NCI-H146 (cell line): Measurements from ENCODE around the gene HNRNPUL1.
"Not testable (repeated sequence)": the region's sequence is repeated elsewhere in the genome, so short reads cannot be mapped to it uniquely, and the experiment has no call there.

Source experiments
- DNase-seq: peaks from one replicate; lab custom pipeline; 2025; lab: John Stamatoyannopoulos, UW

HNRNPUL1 gene

DNA sequence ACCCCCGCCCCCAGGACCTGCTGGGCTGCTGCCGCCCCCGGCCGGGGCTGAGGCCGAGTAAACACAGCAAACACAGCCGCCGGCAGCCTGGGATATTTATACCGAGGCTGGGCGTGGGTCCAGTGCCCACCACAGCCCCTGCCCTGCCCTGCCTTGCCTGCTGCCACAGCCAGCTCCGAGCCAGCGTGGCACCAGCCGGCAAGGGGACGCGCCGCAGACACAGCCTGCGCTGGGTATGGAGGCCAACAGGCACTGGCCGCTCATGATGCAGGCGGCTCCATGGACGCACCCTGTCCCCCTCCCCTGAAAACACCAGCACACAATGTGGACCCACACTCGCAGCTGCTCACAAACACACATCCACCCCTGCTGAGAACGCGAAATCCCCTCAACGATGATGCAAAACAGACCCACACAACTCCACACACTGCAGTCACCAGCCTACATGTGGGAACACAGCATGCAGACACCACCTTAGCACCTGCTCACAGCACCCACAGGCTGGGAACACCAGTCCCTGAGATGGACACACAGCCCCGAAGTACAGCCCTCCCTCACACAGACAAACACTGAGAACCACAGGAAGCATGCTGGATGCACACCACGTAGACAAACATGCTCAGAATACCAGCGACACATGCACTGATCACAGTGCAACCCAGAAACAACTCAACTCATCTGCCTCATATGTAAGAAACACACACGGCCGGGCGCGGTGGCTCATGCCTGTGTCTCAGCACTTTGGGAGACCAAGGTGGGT, 62.0 kb downstream of the HNRNPUL1 start:
- DNase-seq = peak; percentile 71

DNA sequence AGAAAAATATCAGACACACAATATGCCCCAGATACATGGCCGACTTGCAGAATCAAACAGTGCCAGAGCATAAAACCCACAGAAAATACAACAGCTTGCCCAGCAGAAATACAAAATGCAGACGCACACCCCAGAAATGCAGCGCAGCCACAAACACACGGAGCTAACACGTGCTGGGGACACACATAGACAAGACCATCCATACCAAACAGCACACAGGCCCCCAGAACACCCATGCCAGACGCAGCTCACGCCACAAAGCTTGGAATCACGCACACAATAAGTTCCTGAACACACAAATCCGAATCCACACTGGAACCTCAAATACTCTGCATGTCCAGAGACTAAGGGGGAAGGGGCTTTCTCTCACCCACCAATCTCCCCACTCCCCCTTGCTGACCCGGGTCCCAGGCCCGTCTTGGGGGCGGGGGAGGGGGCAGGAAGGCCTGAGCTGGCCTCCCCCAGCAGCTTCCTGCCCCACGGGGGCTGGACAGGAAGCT, 63.0 kb downstream of the HNRNPUL1 start:
- DNase-seq = no peak

DNA sequence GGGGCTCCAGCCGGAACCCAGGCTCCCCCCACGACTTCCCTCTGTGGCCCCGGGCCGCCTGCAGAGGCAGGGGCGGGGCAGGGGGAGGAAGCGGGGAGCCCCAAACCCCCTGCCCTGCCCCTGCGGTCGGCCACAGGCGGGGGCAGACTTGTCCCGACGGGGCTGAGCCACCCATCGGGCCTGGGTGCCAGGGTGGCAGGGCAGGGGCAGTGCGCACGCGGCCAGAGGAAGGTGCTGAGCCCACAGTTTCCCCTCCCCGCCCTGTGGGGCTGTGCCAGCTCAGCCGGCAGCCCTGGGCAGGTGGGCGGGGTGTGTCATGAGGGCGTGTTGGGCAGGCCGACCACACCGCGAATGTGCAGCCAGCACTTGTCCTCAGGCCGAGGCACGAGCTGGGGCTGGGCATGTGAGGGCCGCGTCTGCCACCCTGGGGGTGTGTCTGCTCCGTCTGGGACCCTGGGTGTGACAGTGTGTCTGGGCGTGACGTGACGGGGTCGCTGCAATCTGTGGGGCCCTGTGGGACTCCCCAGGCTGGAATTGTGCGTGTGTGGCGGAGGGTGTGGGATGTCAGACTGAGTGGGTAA, 63.5 kb downstream of the HNRNPUL1 start:
- DNase-seq = peak; percentile 34

DNA sequence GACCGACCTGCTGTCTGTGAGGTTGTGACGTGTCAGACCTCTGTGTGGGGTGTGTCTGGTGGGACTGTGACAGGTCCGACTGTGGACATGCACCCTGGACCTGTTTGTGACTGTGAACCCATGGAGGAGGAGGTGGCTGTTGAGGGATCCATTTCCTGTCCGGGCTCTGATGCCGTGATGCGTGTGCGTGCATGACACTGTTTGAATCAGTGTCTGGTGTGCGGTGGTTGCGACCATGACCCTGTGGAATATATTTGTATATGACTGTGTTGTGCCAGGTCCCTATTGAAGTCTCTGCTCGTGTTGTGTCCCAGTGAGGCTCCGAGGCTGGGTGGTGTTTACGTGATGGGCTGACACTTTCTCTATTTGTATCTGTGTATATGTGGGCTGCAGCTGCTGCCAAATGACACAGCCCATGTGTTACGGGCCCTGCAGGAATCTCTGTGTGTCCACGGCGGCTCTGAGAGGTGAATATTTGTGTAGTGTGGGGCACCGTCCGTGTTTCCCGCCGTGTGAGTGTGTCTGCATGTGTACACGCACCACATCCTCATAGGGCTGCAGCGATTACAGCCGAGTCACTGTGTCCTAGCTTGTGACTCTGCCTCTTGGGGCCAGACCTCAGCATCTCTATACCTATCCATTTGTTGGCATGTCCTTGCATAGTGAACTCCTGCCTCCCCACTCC, 64.1 kb downstream of the HNRNPUL1 start:
- no peak for DNase-seq

DNA sequence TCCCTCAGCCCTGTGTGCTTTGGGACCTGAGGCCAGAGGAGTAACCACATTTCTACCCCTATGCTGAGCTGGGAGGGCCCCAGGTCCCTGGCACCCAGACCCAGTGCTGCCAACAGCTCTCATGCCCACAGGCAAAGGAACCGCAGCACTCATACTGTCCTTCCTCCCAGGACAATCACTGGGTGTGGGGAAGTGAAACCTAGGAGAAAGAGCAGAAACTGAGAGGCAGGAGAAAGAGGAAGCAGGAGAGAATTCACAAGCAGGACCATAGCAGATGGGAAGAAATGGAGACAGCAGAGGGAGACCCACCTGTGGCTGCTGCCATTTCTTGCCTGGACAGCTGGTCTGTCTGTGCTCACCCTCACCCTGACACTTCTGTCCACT, 64.7 kb downstream of the HNRNPUL1 start:
- DNase-seq = no peak

DNA sequence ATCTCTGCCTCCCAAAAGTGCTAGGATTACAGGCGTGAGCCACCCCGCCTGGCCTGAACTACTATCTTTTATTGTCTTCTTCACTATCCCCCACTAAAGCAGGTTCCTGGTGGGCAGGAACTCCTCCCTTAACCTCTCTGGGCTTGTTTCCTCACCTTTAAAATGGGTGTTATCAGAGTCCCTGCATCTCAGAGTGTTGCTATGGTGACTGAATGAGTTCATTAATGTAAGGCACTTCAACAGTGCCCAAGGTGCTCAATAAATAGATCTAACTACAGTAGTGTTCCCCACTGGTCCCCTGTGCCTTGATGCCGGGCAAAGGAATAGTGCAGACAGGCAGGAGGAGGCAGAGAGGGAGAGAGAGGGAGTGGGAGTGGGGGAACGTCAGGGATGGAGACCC, 66.3 kb downstream of the HNRNPUL1 start:
- DNase-seq = no peak

DNA sequence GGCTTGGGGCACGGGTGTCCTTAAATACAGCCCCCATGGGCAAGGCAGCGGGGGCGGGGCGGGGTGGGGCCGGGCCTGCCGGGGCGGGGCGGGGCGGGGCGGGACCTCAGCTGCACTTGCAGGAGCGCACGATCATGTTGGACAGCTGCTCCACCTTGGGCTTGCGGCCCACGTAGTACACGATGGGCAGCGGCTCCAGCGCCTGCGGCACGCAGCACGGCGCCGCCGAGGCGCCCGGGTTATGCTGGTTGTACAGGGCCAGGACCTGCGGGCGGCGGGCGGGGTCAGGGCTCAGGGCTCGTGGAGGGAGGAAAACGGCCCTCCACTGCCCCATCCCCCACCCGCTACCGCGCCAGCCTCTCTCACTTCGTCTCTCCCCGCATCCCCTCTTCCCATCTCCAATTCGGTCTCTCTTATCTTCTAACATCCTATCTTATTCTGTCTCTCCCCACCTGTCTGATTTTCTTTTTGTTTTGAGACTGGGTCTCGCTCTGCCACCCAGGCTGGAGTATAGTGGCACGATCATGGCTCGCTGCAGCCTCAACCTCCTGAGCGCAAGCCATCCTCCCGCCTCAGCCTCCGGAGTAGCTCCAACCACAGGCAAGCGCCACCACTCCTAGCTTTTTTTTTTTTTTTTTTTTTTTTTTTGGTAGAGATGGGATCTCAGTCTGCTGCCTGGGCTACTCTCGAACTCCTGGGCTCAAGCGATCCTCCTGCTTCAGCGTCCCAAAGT, 66.9 kb downstream of the HNRNPUL1 start:
- peak; percentile 17 for DNase-seq

DNA sequence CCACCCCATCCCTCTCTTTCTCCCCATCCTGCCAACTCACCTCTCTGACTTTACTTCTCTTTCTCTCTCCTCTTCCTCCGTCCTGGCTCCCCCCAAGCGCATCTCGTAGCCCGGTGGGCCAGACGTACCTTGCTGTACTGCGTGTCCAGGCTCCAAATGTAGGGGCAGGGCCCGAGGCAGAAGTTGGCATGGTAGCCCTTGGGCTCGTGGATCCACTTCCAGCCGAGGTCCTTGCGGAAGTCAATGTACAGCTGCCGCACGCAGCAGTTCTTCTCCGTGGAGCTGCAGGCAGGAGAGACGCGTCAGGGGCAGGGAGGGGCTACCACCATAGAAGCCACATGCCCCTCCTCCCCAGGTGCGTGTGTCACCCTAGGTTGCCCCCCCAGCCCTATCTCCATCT, 67.8 kb downstream of the HNRNPUL1 start:
- no peak for DNase-seq

DNA sequence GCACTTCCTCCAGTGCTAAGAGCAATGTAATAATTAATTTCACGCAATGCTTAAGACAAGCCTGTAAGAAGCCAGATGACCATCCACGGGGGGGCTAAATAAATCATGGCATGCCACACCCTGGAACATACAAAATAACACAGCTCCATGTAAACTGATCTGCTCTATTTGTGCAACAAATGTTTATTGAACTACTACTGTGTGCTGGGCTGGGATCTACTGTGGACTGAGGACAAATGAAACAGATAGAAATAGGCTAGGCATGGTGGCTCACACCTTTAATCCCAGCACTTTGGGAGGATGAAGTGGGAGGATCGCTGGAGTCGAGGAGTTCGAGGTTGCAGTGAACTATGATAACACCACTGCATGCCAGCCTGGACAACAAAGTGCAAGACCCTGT, 68.3 kb downstream of the HNRNPUL1 start:
- no peak for DNase-seq

DNA sequence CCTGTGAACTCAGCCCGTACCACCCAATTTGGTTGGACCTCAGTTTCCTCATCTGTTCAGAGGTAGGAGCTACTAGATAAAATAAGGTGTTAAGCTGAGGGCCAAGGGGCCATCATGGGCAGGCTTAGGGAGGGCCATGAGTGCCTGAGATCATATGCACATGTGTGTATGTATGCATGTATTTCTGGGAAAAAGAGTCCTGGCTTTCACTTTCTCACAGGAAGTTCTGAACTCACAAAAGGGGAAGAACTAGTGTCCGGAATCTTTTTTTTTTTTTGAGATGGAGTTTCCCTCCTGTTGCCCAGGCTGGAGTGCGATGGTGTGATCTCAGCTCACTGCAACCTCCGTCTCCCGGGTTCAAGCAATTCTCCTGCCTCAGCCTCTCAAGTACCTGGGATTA, 70.6 kb downstream of the HNRNPUL1 start:
- no peak for DNase-seq

DNA sequence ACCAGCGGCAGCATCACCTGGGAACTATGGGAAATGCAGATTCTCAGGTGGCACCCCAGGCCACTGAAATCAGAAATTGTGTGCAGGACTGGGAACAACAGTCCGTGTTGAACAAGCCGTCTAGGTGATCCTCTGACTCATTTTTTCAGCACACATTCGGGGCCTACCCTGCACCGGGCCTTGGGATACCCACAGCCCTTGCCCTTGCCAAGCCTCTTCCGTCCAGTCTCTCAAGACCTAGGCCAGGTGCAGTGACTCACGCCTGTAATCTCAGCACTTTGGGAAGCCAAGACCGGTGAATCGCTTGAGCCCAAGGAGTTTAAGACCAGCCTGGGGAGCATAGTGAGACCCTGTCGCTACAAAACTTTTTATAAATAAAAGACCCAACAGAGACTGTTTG, 71.3 kb downstream of the HNRNPUL1 start:
- no peak for DNase-seq

DNA sequence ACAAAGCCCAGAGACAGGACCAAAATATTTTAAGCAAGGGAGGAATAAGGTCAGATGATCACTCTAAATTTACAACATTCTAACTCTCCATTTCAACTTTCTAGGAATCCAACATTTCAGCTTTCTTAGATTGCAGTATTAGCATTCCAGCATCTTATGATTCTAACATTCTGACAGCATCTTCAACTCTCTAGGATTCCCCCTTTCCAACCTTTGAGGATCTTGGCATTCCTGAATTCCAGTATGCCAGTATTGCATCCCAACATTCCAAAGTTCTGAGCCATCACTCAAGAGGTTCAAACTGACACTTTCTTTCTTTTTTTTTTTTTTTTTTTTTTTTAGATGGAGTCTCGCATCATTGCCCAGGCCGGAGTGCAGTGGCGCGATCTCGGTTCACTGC, 75.8 kb downstream of the HNRNPUL1 start:
- no peak for DNase-seq

DNA sequence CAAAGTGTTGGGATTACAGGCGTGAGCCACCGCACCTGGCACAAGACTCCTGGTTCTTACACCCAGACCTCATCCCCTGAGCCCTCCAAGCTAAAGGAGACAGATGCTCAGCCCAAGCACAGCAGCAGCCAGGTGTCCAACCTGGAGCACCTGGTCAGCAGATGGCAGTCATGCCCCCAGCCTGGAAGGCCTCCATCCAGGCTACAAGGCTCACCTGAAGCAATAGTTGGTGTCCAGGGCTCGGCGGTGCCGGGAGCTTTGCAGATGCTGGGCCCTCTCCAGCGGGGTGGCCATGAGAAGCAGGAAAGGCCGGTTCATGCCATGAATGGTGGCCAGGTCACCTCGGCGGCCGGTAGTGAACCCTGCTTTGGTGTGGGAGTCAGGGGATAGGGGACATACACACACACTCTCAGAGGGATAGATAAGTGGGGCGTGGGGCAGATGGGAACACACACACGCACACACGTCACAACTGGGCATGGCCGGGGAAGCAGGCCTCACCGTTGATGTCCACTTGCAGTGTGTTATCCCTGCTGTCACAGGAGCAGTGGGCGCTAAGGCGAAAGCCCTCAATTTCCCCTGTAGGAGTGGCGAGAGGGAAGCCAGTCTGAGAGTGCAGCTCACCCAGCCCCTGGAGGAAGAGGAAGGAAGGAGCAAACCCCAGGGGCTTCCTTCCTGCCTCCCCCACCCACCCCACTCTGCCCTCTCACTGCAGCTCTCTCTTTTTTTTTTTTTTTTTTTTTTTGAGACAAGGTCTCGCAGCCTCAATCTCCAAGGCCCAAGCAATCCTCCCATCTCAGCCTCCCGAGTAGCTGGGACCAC, 77.7 kb downstream of the HNRNPUL1 start:
- peak; percentile 67 for DNase-seq

DNA sequence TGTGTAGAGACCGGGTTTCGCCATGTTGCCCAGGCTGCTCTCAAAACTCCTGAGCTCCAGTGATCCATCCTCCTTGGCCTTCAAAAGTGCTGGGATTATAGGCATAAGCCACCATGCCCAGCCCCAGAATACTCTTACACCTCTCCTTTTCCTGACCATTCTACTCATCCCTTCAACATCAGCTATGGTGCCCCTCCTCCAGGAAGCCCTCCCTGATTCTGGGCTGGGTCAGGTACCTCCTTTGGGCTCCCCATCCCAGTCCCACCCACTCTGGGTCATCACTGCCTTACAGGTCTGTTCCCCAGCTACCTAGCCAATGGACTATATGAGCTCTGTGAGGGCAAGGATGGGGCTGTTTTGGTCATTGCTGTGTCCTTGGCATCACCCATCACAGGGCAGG, 80.0 kb downstream of the HNRNPUL1 start:
- DNase-seq = no peak

DNA sequence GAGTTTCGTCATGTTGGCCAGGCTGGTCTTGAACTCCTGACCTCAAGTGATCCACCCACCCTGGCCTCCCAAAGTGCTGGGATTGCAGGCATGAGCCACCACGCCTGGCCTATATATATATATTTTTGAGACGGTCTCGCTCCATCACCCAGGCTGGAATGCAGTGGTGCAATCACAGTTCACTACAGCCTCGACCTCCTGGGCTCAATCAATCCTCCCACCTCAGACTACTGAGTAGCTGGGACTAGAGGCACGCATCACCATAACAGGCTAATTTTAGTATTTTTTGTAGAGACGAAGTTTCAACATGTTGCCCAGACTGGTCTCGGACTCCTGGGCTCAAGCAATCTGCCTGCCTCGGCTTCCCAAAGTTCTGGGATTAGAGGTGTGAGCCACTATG, 82.7 kb downstream of the HNRNPUL1 start:
- not testable (repeated sequence) for DNase-seq

DNA sequence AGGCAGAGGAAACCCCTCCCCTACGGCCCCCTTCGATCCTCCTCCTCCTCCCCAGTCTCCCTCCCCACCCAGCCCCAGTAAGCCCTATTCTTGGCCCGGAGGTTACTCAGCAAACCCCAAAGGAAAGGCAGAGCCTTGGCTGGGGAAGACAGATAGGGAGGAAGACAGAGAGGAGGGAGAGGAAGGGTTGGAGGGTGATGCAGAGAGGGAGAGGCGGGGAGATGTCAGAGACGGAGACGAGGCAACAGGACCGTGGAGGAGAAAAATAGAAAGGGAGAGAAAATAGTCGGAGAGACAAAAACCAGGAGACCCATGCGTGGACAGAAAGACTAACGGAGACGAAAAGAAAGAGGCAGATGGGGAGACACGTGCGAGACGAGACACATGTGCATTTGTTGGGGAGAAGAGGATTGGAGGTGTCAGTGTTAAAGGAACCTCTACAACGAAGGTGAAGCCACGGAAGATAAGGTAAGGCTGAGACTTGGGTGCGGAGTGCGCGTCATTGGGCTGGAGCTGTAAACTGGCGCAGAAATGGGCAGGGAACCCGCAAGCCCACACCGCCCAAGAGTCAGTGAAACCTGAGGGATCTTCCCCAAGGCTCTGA, 86.7 kb downstream of the HNRNPUL1 start:
- no peak for DNase-seq

DNA sequence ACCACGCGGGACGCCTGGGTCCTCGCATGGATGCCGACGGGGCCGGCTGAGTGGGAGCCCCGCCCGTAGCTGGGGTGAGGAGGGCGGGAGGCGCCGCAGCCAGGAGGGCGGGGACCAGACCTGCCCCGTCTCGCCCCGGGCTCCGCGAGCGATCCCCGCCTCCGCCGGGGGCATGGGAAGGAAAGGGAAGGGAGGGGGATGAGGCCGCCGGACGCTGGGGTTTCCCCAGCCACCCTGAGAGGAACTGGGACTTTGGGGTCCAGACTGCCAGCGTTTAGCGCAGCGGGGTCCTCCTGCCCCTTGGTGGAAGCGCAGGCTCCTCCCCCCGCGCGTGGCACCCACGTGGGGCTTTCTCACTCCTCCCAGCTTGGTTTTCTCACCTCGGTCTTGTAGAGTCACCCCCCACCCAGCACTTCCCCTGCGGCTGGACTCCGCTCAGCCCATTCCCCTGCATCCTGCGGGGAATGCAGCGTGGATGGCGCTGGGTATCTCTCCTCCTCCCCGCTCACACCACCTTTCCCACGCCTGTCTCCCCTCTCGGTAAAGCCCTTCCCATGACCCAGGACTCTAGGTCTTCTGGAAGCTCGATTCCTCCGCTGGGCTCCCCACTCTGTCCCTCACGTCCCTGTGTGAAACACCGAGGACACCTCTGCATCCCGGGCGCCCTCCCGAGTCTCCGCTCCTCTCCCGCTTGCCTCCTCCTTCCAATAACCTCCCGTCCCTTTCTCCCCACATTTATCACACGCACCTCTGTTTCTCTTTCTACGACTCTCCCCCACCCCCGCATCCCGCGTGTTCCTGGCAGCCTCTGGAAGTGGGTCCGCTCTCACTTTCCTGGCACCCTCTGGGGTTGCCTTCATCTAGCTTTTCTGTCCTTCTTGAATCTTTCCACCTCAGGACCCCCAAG, 87.4 kb downstream of the HNRNPUL1 start:
- DNase-seq = peak; percentile 46

DNA sequence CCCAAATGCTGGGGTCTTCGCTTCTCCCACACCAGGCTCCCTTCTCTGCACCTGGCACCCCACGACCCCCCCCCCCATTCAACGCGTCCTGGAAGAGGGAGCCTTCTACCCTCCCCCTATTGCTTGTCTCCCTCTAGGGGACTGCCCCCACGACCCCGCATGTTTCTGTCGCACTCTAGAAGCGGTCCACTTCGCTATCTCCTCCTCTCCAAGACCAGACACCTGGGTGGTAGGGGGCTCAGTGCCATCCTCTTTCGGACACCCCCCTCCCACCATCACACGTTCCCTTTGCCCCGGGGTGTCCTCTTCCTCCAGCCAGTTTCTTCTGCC, 88.1 kb downstream of the HNRNPUL1 start:
- DNase-seq = no peak

DNA sequence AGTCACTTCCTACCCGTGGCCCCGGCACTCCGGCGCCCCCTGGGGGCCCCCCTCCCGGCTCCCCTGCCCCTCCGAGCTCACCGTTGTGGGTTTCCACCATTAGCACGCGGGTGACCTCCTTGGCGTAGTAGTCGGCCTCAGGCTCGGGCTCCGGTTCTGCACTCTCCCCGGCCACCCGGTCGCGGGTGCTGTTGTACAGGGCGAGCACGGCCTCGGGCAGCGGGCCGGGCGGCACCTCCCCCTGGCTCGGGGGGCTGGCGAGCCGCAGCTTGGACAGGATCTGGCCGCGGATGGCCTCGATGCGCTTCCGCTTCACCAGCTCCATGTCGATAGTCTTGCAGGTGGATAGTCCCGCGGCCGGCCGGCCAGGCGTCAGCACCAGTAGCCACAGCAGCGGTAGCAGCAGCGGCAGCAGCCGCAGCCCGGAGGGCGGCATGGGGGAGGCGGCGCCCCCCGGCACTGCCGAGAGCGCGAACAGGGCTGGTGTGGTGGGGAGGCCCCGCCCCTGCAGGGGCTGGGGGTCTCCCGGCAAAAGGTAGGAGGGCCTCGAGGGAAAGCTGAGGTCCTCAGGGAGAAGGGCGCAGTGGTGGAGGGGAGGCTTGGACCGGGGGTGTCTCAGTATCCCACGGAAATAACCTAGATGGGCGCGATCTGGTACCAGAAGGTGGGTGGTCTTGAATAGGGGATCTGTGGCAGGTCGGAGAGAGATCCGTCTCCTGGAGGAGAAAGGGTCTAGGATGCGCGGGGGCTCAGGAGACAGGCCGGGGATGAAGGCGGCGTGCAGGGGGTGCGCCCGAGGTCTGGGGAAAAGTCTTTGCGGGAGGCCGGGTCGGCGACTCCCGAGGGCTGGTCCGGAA, 88.7 kb downstream of the HNRNPUL1 start:
- peak; percentile 64 for DNase-seq
